Prostate gland (tissue), 2 donors: ENCODE results near the gene MRPS30.

Experiments
- CTCF ChIP-seq, 4 experiments: fragments of 200-600 bp in 2 of 4; fragments of 450-650 bp in 2 of 4; sonication (generic) in 2 of 4; IDR thresholded peaks; 1 replicate in 3 of 4; 2 replicates in 1 of 4; pipeline ENCODE4 v1.5.1; 2016 to 2019; ENCODE audit warnings: antibody characterized with exemption in 4 of 4, mild to moderate bottlenecking in 2 of 4, moderate library complexity in 2 of 4
- POLR2A ChIP-seq: fragments of 450-650 bp; IDR thresholded peaks from one replicate; pipeline ENCODE4 v1.6.1; 2016; ENCODE audit warnings: antibody characterized with exemption, mild to moderate bottlenecking
- POLR2AphosphoS5 ChIP-seq: sonication (generic); formaldehyde crosslinking; IDR thresholded peaks from one replicate; pipeline ENCODE4 v1.6.1; 2017; ENCODE audit warnings: antibody characterized with exemption

- TF ChIP-seq CTCF (IDR thresholded peaks at IDR 0.05) (no peak), POLR2AphosphoS5 (no peak), POLR2A (no peak)
Observed at GRCh38 chr5:44839018-44839681, 30.4 kb downstream of the MRPS30 start.
